ENCODE measurements around the gene FNDC11.

FNDC11 gene

DNA sequence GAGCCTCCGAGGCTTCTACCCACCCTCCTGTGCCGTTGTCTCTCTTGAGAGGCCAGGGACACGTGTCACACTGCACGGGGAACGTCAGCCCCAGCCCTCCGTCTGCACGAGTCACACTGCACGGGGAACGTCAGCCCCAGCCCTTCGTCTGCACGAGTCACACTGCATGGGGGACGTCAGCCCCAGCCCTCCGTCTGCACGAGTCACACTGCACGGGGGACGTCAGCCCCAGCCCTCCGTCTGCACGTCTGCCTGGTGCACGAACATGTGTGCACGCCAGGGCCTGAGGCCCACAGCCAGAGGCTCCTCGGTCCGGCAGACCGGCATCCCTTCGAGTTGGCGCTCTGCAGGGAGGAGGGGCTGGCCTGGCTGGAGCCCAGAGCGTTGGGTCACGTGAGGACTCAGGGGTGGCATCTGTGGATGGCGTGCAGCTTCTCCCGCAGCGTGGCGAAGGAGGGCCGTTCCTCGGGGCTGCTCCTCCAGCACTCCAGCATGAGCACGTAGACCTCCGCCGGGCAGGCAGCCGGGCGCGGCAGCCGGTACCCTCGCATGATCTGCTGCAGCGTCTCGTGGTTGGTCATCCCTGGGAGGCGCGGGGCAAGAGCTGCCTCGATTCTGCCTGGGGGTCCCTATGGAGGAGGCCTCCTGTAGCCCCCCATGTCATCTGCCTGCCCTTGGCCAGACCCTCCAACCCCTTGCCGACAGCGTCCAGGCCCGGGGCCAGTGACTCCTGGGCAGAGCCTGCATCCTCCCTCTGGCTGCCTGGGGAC lies 13.4 kb upstream of the FNDC11 start:
- no peak for DNase-seq

DNA sequence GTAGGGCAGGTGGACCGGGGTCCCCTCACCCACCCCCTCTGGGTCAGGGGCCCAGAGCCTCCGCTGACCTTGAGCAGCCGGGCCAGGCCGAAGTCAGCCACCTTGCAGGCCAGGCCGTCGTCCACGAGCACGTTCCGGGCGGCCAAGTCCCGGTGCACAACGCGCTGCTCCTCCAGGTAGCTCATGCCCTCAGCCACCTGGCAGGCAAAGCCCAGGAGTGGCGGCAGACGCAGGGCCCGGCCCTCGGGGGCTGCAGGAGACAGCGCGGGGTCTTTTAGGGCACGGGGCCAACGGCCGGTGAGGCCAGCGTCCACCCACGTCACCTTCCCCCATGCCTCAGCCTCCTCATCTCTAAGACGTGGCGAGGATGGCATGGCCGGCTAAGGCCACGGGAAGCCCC lies 12.6 kb upstream of the FNDC11 start:
- no peak for DNase-seq

DNA sequence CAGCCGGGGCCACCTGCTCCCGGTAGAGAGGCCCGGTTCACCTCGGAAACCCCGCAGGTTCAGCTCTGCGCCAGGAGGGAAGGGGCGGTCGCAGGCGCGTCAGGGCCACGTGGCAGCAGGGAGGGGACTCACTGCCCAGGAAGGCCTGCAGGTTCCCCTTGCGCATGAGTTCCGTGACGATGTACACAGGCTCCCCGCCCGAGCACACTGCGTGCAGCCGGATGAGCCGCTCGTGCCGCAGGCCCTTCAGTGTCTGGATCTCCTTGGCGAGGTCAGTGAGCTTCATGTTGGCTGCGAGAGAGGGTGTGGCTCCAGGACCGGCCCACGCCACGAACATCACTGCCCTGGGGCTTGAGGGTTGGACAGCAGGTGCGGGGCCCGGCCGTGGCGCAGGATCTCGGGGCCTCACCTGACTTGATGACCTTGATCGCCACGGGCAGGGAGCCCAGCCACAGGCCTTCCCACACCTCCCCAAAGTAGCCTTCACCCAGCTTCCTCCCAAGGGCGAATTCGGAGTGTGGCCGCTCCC lies 11.9 kb upstream of the FNDC11 start:
- no peak for DNase-seq

DNA sequence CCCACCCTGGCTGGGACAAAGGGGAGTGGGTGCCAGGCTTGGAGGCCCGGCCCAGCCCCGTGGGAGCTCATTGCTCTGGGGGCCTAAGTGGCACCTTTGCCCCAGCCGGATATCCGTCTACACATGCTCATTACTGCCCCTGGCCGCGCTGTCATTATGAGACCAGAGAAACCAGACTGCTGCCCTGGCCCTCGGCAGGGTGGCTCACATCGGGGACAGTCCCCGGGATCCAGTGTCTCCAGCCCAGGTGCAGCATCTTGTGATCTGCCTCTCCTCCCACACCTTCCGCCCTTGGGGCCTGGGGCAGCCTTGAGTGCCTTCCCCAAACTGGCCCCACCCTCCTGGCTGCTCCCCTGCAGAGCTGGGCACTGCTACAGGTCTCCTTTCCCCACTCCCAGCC lies 11.3 kb upstream of the FNDC11 start:
- no peak for DNase-seq

DNA sequence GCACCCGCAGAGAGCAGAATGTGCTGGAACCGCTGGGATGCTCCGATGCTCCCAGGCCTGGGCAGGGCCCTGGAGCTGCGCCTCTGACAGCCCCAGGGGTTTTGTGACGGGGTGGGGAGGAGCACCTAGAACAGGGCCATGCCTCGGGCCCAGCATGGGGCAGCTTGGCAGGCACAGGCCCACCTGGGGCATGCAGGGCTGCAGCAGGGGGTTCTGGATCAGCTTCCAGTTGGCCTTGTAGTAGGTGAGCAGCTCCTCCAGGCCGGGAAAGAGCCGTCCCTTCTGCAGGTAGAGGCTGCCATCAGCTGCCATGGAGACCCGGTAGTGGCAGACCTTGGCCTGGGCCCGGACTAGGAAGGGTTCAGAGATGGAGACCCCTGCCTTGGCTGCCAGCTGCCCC lies 10.8 kb upstream of the FNDC11 start:
- no peak for DNase-seq

DNA sequence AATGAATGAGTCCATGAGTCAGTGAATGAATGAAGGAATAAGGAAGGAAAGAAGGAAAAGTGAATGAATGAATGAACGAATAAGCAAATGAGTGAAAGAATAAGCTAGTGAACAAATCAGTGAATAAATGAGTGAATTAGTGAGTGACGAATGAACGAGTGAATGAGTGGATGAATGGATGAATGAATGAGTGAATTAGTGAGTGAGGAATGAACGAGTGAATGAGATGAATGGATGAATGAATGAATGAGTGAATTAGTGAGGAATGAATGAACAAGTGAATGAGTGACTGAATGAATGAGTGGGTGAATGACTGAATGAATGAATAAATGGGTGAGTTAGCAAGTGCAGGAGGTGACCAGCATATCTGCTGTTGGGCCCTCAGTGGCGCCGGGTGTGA lies 10.2 kb upstream of the FNDC11 start:
- DNase-seq: no peak

DNA sequence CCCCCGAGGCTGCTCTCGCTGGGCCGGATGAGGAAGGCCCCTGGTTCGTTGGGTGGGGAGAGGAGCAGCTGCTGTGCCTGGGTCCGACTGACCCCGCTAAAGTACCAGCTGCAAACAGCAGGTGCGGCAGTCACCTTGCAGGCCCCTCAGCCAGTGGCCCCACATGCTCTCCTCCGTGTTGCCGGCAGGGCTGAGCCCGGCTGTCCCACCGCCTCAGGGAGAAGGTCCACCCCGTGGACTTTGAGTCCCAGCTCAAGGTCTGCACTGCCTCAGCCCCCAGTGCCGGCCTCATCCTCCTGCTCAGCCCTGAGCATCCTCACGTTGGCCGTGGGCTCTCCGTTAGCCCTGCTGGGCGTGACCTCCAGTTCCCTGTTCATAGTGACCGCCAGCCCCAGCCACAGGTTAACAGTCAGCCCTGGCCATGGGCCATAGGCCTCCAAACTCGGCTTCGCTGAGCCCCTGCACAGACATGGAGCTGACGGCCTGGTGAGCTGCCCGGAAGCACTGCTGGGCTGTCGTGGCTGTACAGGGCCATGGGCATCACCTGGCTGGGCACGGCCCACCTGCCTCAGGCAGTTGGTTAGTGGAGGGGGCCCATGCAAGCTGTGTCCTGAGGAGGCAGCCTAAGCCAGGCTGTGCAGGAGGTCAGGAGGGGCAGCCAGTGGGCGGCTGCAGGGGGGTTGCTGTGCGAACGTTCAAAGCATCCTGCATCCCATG lies 9.6 kb upstream of the FNDC11 start:
- DNase-seq: no peak

DNA sequence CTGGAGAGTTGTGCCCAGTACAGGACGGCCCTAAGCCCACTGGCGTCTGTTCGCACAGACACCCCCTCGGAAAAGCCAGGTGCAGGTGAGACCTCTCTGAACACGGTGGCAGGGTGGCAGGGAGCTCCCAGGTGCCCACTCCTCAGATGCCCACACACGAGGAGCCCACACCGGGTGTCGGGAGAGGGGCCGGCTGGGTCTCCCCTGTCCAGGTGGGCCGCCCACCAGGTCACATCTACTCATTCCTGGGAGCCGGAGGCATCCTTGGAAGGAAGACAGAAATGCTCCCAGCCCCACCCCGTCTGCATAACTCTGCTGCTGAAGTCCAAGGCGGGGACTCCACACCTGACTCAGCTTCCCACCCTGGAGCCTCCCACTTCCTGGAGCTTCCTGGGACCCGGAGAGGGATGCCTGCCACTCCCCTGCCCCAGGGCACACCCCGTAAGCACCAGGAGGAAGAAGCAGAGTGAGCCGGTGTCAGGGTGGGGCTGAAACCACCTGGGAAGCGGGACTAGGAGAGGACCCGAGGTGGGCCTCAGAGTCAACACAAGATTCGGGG lies 8.9 kb upstream of the FNDC11 start:
- no peak for DNase-seq

DNA sequence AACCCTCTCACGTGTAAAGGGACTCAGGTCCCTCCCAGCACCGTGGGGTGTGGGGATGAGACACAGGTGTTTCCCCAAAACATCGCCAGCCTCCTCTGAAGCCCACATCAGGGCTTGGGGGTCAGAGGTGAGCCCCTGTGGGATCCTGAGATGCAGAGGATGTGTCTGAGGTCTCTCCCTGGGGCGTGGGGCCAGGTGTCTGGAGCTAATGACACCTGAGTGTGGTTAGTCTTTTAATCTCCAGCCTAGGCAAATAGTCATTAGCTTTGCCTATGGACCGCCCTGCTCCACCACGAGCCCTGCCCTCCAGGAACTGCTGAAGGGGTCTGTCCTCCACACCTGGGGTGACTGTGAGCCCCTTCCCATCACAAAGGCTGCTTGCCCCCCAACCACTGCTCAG lies 8.1 kb upstream of the FNDC11 start:
- no peak for DNase-seq

DNA sequence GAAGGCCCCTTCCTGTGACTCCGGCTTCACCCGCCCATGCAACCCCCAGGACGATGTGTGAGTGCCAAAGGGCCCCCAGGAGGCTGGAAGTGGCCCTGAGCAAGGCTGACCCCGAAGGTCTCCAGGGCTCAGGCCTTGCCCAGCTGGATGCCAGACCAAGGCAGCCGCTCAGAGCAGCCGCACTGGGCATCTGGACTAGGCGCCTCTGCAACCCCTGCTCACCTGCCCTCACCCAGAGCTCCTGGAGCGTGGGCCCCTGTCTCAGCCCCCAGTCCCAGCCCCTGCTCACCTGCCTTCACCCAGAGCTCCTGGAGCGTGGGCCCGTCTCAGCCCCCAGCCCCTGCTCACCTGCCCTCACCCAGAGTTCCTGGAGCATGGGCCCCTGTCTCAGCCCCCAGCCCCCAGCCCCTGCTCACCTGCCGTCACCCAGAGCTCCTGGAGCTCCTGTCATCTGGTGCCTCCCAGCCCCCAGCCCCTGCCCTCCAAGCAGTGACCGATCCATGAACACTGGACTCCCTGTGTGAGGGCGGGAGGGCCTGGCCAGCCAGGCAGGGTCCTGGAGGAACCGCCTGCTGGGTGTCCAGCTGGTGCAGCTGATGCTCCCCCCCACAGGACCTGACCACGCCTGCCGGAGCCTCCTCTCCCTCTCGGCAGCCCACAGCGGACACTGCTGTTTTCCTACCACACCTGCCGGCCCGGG lies 7.6 kb upstream of the FNDC11 start:
- DNase-seq: no peak

DNA sequence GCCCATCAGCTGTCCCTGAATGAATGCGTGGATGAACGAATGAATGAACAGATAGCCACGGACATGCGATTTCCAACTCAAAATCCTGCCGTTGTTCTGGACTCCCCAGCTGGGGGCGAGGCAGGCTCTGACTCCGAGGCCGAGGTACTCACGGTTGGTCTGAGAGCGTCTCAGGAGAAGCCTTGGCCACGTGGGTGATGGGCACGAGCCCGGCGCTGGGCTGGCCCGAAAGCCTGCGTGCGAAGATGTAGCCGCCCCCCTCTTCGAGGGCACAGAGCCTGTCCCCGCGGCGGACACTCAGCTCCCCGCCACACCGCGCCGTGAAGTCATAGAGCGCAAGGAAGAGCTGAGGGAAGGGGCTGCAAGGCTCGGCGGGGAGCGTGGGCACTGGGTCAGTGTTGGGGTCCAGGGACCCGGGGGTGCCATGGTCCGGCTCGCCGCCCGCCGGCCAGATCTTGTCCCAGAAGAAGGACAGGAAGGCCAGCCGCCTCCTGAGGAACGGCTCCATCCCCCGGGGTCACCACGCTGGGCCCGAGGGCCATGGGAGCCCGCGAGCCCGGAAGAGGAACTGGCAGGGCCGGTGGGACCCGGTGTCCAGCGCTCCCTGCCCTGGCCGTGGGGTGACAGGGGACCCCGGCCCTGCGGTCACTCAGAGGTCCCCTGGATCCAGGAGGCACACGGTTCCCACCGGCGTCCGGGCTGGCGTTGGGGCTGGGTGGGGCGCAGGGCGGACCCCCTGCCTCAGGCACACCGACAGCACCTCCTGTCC lies 6.8 kb upstream of the FNDC11 start:
- DNase-seq: no peak

DNA sequence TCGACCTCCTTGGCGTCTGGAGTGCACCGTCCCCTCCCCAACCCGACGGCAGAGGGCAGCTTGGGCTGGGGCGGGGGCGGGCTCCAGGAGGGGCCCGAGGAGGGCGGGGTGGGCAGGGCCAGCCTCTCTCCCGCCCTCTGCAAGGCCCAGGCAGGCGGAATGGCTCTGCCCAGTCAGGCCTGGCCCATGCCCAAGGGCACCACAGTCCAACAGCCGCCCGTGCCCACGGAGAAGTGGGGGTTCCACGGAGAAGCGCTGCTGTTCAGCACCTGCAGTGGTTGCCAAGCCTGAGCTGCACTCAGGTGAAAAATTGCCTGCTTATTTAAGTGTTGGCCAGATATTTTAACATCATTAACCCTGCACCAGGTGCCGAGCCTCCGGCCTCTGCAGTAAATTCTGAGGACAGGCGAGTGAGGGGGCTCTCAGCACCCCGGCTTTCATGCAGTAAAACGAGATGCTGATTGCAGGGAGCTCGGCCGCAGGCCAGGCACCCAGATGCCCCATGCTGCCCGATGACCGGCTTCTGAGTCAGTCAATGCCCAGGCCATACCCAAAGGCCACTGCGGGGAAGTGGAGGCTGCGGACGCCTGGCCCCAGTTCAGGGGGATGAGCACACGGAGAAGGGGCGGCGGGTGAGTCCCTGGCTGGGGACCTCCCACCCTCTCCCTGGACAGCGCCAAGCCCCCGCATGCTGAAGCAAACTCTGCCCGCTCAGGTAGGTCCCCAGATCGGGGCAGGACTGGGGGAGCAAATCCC lies 6.1 kb upstream of the FNDC11 start, which contains the start of gene SRMS:
Gene SRMS (minus strand): TSS at position 25 of the 756 bp plus-strand sequence. CDS start 286 bp downstream, outside the sequence.
- no peak for DNase-seq

DNA sequence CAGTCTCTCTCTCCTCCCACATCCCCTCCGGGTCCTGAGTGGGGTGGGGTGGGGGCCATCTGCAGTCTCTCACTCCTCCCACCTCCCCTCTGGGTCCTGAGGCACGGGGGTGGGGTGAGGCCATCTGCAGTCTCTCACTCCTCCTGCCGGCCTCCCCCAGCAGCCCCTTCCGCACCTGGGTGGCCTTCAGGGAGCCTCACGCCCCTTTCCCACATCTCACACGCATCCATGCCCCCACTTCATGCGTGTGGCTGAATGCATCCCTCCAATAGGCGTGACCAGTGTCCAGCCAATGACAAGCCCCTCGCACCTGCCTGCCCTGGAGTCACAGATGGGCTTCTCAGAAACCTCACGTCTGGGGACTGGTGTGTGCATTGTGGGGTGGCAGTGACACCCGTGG lies 5.4 kb upstream of the FNDC11 start:
- no peak for DNase-seq

DNA sequence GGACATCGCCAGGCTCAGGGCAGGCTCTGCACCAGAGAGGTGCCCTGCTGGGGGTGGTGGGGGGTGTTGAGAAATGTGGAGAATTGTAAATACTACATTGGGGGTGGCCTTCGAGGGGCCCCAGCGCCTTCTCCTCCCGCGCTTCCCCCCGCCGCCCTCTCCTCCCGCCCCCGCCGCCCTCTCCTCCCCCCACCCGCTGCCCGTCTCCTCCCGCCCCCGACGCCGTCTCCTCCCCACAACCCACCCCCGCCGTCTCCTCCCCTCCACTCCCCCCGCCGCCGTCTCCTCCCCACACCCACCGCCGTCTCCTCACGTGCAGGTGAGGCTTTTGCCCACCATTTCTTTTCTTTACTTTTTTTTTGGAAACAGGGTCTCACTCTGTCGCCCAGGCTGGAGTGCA lies 4.9 kb upstream of the FNDC11 start:
- DNase-seq: no peak

DNA sequence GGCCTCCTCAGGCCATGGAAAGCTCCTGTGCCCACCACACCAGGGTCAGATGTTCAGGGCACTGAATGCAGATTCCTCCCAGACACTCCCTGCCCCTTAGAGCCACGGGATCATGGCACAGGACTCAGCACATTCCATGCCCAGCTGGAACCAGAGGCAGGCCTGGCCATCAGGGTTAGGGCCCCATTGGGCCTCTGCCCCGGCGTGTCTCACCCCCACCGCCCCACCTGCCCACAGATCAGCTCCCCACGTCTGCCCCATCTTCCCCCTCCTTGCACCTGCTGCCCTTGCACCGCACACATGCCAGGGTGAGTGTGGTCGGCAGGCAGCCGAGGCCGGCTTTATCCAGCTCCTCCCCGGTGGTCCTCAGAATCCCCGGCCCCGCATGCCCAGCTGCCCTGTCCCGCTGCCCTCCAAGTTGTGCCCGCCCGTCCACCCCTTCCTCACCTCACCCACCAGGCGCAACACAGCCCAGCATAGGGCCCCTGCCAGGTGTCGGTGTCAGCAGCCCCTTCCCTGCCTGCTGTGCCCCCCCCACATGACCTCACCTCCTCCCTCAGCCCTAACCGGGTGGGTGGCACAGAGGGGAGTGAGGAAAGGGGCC lies 4.2 kb upstream of the FNDC11 start:
- DNase-seq: no peak

DNA sequence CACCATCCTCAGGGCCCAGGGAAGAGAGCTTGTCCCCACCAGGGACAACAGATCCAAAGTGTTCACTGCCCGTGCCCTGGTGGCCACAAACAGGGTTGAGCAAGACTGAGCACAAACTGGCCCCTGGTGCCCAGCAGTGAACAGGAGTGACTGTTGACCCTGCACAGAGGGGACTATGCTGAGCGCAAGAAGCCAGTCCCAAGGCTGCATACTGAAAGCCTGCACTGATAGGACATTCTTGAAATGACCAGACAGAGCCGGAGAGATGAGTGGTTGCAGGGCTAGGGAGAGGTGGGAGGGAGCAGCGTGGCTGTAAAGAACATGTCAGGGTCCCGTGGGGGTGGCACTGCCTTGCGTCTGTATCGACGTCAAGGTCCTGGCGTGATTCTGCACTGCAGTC lies 2.9 kb upstream of the FNDC11 start:
- no peak for DNase-seq

DNA sequence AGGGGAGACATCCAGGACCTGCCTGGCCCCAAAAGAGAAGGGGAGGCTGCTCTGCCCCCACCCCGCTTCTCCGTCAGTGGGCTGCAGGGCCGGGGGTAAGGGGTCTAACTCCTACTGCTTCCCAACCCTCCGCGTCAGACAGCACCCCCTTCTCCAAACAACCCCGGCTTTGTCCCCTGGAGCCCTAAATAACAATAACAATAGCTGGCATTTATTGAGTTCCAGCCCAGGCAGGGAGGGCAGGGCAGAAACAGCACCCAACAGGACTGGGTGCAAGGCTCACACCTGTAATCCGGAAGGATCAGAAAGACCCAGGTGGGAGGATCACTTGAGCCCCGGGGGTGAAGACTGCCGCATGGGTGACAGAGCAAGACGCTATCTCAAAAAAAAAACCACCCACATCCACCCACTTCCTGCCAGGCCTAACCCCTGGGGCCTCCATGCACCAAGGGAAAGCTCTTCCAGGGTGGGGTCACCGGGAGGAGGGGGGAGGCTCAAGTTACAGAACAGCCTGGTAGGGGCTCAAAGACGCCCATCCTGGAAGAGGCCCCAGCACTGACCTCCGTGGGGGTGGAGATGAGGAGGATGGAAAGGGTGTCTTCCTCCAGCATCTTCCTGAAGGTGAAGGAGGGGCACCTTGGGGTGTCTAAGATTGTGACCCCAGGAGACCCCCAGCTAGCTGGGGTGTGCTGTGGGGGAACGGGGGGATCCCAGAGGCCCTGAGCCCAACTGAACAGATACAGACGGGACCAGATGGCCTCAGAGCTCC lies 1.3 kb upstream of the FNDC11 start:
- no peak for DNase-seq

DNA sequence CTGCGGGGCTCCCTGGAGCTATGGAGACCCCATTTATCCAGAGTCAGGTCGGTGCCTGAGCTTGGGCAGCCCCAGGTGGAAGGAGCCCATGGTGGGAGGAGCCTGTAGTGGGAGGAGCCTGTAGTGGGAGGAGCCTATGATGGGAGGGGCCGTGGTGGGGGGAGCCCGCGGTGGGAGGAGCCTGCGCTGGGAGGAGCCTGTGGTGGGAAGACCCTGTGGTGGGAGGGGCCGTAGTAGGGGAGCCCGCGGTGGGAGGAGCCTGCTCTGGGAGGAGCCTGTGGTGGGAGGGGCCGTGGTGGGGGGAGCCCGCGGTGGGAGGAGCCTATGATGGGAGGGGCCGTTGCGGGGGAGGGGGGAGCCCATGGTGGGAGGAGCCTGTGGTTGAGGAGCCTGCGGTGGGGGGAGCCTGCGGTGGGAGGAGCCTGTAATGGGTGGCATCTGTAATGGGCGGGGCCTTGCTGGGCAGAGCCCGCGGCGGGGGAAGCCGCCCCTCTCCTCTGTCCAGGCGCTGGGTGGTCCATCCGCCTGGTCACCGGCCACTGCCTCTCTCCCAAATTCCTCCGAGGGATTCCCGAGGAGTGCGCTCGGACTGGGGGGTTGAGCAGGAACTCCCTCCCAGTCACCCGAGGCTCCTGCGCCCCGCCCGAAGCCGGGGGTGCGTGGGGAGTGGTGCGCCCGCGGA lies 567 bp upstream of the FNDC11 start:
- no peak for DNase-seq

DNA sequence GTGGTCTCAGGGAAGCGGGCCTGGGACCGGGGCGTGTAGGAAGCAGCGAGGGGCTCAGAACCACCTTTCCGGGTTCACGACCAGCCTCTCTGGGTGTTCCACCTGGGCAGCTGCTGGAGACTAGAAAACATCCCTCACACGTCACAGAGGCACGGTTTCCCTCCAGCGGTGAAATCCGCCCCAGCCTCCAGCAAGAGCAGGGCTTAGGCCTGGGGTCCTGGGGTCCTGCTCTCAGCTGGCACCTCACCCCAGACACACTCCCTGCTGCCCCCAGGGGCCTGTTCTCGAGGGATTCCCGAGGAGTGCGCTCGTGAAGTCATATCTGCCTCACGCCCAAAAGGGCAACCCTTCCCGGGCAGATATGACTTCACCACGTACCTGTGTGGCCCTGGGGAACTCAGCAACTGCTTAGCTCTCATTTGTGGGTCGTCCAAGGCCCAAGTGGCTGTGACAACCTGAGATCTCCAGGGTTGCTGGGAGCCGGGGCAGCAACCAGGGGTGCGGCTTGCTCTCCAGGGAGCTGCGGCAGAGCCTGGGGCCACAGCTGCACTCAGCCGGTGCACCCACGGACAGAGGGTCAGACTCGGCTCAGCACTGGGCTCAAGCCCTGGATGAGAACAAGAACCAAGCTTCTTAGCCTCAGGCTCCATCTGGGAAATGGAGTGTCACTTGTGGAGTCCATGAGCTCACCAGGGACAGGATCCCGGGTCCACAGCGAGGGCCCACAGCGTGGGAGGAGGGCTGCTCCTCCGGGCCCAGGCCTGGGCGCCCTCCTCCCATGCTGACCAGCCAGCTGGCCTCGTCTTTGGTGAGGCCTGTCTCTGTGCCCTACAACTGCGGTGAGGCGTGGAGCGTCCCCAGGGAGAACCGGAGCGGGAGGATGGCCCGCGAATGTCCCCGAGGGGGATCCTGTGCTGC lies 661 bp downstream of the FNDC11 start:
- no peak for DNase-seq

All from NCI-H446 treated with DMSO at 0.1 percent for 48 hours (cell line).